Measurements from ENCODE around the gene RAB4B. TPM values are rescaled to one million over a fixed set of nuclear protein-coding genes. Genes with fewer than 3 reads are reported as not detected.

The RAB4B gene
- total RNA-seq, 1 donor from 2014 or later = 12.9 TPM

- DNase-seq (ENCODE audit: low spot score) = peak; percentile 73
- Histone ChIP-seq H3F3A (ENCODE audit: low read depth) (peaks cover 15% of the 10 kb centered on the region), H3K36me3 (no peaks in the 10 kb centered on the region), H3K27me3 (no peaks in the 10 kb centered on the region), H3K4me2 (peak overlapping the region; percentile 97), H3K9me3 (ENCODE audit: low read depth) (no peaks in the 10 kb centered on the region), H4K20me1 (ENCODE audit: low read depth) (peaks cover 54% of the 10 kb centered on the region), H3K27ac (peak overlapping the region; percentile 94), H3K79me2 (ENCODE audit: low read depth) (peaks cover 56% of the 10 kb centered on the region), H3K9ac (peak overlapping the region; percentile 83), H2AFZ (replicated peaks) (no peak overlapping the region), H3K4me3 (peak overlapping the region; percentile 99), H3K4me1 (peaks cover 25% of the 10 kb centered on the region)
- Mint-ChIP-seq H3K4me1 (peaks cover 56% of the 10 kb centered on the region), H3K9me3 (no peaks in the 10 kb centered on the region), H3K36me3 (peaks cover 8% of the 10 kb centered on the region), H3K27me3 (ENCODE audit: insufficient read depth, low read depth) (peaks cover 12% of the 10 kb centered on the region), H3K4me3 (peak overlapping the region; percentile 96), H3K27ac (peak overlapping the region; percentile 94)
- TF ChIP-seq CTCF (IDR thresholded peaks at IDR 0.05) (no peak), EZH2phosphoT487 (IDR thresholded peaks at IDR 0.05) (no peak)
Observed at GRCh38 chr19:40799558-40800338, 21.7 kb downstream of the RAB4B start.

- Mint-ChIP-seq H3K27ac (peak overlapping the region; percentile 94), H3K36me3 (peaks cover 11% of the 10 kb centered on the region), H3K4me3 (peak overlapping the region; percentile 96), H3K4me1 (peaks cover 62% of the 10 kb centered on the region), H3K9me3 (no peaks in the 10 kb centered on the region), H3K27me3 (ENCODE audit: insufficient read depth, low read depth) (peaks cover 12% of the 10 kb centered on the region)
- Histone ChIP-seq H3F3A (ENCODE audit: low read depth) (peaks cover 16% of the 10 kb centered on the region), H3K9me3 (ENCODE audit: low read depth) (no peaks in the 10 kb centered on the region), H3K27me3 (no peaks in the 10 kb centered on the region), H3K4me2 (peak overlapping the region; percentile 97), H3K79me2 (ENCODE audit: low read depth) (peaks cover 63% of the 10 kb centered on the region), H2AFZ (replicated peaks) (no peak overlapping the region), H3K27ac (no peak overlapping the region), H3K4me3 (peak overlapping the region; percentile 99), H3K36me3 (no peaks in the 10 kb centered on the region), H3K4me1 (peaks cover 25% of the 10 kb centered on the region), H4K20me1 (ENCODE audit: low read depth) (peaks cover 61% of the 10 kb centered on the region), H3K9ac (peak overlapping the region; percentile 83)
- TF ChIP-seq EZH2phosphoT487 (IDR thresholded peaks at IDR 0.05) (no peak), CTCF (IDR thresholded peaks at IDR 0.05) (no peak), EZH2 (IDR thresholded peaks at IDR 0.05) (no peak)
- DNase-seq (ENCODE audit: low spot score) = no peak
Observed at GRCh38 chr19:40800339-40800996, 22.4 kb downstream of the RAB4B start.

GRCh38 chr19:40800997-40801377 is 22.9 kb downstream of the RAB4B start:
- Histone ChIP-seq H3K79me2 (ENCODE audit: low read depth) (peaks cover 68% of the 10 kb centered on the region), H3K36me3 (no peaks in the 10 kb centered on the region), H3K4me2 (peak overlapping the region; percentile 97), H3K27me3 (no peaks in the 10 kb centered on the region), H3K9me3 (ENCODE audit: low read depth) (no peaks in the 10 kb centered on the region), H3K9ac (no peak overlapping the region), H3K4me1 (peaks cover 28% of the 10 kb centered on the region), H3K4me3 (peak overlapping the region; percentile 22), H3F3A (ENCODE audit: low read depth) (peaks cover 21% of the 10 kb centered on the region), H4K20me1 (ENCODE audit: low read depth) (peaks cover 66% of the 10 kb centered on the region), H3K27ac (no peak overlapping the region), H2AFZ (replicated peaks) (no peak overlapping the region)
- Mint-ChIP-seq H3K27ac (no peak overlapping the region), H3K9me3 (no peaks in the 10 kb centered on the region), H3K36me3 (peaks cover 11% of the 10 kb centered on the region), H3K27me3 (ENCODE audit: insufficient read depth, low read depth) (peaks cover 10% of the 10 kb centered on the region), H3K4me3 (peak overlapping the region; percentile 71), H3K4me1 (peaks cover 68% of the 10 kb centered on the region)
- TF ChIP-seq EZH2 (IDR thresholded peaks at IDR 0.05) (no peak), EZH2phosphoT487 (IDR thresholded peaks at IDR 0.05) (no peak), CTCF (IDR thresholded peaks at IDR 0.05) (no peak)
- DNase-seq (ENCODE audit: low spot score) = no peak

Data from neural progenitor cell (in vitro differentiated cells).